ENCODE results near the gene DENND11. TPM values are rescaled to one million over a fixed set of nuclear protein-coding genes. Genes with fewer than 3 reads are reported as not detected.

DENND11 gene
- total and polyA plus RNA-seq, 2 donors (not counting 3 experiments of a cell fraction or from before 2014, with no cell fraction given): 14.7 to 25.9 TPM

DNA sequence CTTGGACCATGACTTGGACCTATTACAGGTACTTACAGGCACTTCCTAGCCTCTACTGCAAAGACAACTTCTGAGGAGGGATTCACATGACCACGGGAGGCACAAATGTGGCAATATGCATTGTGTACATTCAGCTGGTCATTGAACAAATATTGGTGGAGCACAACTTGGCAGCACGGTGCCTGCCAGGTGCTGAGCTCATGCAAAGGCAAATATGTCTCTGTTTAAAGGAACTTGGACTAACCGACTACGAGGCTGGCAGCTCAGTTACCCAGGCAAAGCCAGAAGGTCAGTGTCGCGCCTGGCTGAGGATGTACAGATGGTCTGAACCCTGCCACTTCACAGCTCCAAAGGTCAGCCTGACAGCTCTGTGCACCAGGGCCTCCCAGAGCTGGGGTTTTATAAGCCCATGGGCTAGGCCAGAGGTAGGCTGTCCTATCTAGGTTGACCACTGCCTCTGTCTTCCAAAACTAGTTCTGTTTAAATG lies 6.1 kb downstream of the DENND11 start:
- ChIA-PET CTCF (interaction anchor here (1.8 to 2.3 kb wide), 3 partner anchors 10 to 41 kb away, joined by 7 to 11 read pairs (median 8); no protein-coding TSS in a partner anchor), POLR2A (no interaction called here)
- H3K9ac ChIP-seq (replicated peaks; ENCODE audit: extremely low read depth, insufficient read depth, low read length): no peak overlapping the region
- dilution Hi-C loops (cut with MboI; ENCODE audit: extremely low pct_ligation_motif_present, low sequenced_read_pairs) (no loop called here), intact Hi-C loops (cut with micrococcal nuclease) (no loop called here)
- peaks cover 37% of the 10 kb centered on the region for H3K79me2 ChIP-seq (ENCODE audit: control insufficient read depth, insufficient read depth, low read length)
- no peak overlapping the region for H3K4me2 ChIP-seq (ENCODE audit: insufficient read depth, low read length)
- H3K4me1 ChIP-seq (ENCODE audit: control insufficient read depth, extremely low read depth, insufficient read depth, low read length): peaks cover 3% of the 10 kb centered on the region
- no peak overlapping the region for H3K4me3 ChIP-seq (replicated peaks in 1 of 3; ENCODE audit: insufficient read depth in 1 of 3, low read depth in 1 of 3, low read length in 3 of 3)
- TF ChIP-seq, protein P1, sequence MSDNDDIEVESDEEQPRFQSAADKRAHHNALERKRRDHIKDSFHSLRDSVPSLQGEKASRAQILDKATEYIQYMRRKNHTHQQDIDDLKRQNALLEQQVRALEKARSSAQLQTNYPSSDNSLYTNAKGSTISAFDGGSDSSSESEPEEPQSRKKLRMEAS (IDR thresholded peaks at IDR 0.05; ENCODE audit: insufficient read depth, insufficient read length): no peak
- TF ChIP-seq, protein P2, sequence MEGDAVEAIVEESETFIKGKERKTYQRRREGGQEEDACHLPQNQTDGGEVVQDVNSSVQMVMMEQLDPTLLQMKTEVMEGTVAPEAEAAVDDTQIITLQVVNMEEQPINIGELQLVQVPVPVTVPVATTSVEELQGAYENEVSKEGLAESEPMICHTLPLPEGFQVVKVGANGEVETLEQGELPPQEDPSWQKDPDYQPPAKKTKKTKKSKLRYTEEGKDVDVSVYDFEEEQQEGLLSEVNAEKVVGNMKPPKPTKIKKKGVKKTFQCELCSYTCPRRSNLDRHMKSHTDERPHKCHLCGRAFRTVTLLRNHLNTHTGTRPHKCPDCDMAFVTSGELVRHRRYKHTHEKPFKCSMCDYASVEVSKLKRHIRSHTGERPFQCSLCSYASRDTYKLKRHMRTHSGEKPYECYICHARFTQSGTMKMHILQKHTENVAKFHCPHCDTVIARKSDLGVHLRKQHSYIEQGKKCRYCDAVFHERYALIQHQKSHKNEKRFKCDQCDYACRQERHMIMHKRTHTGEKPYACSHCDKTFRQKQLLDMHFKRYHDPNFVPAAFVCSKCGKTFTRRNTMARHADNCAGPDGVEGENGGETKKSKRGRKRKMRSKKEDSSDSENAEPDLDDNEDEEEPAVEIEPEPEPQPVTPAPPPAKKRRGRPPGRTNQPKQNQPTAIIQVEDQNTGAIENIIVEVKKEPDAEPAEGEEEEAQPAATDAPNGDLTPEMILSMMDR (IDR thresholded peaks at IDR 0.05; ENCODE audit: extremely low read depth in 1 of 2, insufficient read depth in 1 of 2, low read depth in 1 of 2, low read length in 2 of 2): no peak
- TF ChIP-seq FOS (IDR thresholded peaks at IDR 0.05; ENCODE audit: borderline replicate concordance, insufficient read depth, low read length): no peak
- no peak for TF ChIP-seq GATA2 (IDR thresholded peaks at IDR 0.05; ENCODE audit: insufficient read depth, insufficient read length, low read depth, low read length)
- no peak for TF ChIP-seq POLR2AphosphoS5 (IDR thresholded peaks at IDR 0.05; ENCODE audit: insufficient read depth, low read depth, low read length)
- TF ChIP-seq EZH2 (IDR thresholded peaks at IDR 0.05; ENCODE audit: borderline replicate concordance, low read depth, low read length, severe bottlenecking): no peak
- no peak for TF ChIP-seq MYC (IDR thresholded peaks at IDR 0.05; ENCODE audit: low read depth, low read length)
- no peak for TF ChIP-seq POLR2A (IDR thresholded peaks at IDR 0.05; ENCODE audit: low read depth, low read length)
- TF ChIP-seq JUN (IDR thresholded peaks at IDR 0.05; ENCODE audit: borderline replicate concordance, insufficient read depth, insufficient read length, low read depth): no peak
- no peak for DNase-seq (ENCODE audit: low read depth, low spot score)
- H4K20me1 ChIP-seq (replicated peaks; ENCODE audit: control insufficient read depth, extremely low read depth, insufficient read depth, low read length): peaks cover 2% of the 10 kb centered on the region
- H3K9me1 ChIP-seq (replicated peaks; ENCODE audit: control insufficient read depth, extremely low read depth, insufficient read depth, low read length): no peaks in the 10 kb centered on the region
- H3K27ac ChIP-seq (ENCODE audit: insufficient read depth, low read depth, low read length): no peak overlapping the region
- H3K36me3 ChIP-seq (ENCODE audit: control insufficient read depth in 2 of 2, extremely low read depth in 1 of 2, insufficient read depth in 2 of 2, low read length in 2 of 2): no peaks in the 10 kb centered on the region
- FAIRE-seq: no peak
- no peaks in the 10 kb centered on the region for H3K9me3 ChIP-seq (replicated peaks; ENCODE audit: control insufficient read depth, insufficient read depth, low read length)
- no TSS peak for BruUV-seq (replicated peaks)
- no peaks in the 10 kb centered on the region for H3K27me3 ChIP-seq (ENCODE audit: control insufficient read depth in 2 of 2, insufficient read depth in 2 of 2, low read length in 2 of 2)
- no peak overlapping the region for H2AFZ ChIP-seq (ENCODE audit: low read depth, low read length)
